DND-41 (cell line): ENCODE measurements around the gene MYO1D.
"Not testable (repeated sequence)": the region's sequence is repeated elsewhere in the genome, so short reads cannot be mapped to it uniquely, and the experiment has no call there.

Experiments
- ATAC-seq: fragments of 200-7000 bp; cut with Tn5 transposase; 3 replicates; pipeline ENCODE4 v1.9.1; 2021; ENCODE audit warnings: low read depth; ENCODE audit not compliant: insufficient read depth
- DNase-seq: peaks from one replicate; pipeline ENCODE4 v3.0.0-alpha.2; 2020
- H2AFZ ChIP-seq: 2 replicates; pipeline ENCODE4 v1.6.0; 2012; ENCODE audit warnings: low read depth, low read length
- H3K27ac ChIP-seq: 2 replicates; pipeline ENCODE4 v1.5.1; 2012; ENCODE audit warnings: low read length, inconsistent platforms
- H3K27me3 ChIP-seq: fragments of 200-600 bp; sonication (generic); 2 replicates; pipeline ENCODE4 v1.6.0; 2012; ENCODE audit warnings: low read length, mild to moderate bottlenecking, inconsistent platforms; ENCODE audit not compliant: insufficient read depth, poor library complexity
- H3K36me3 ChIP-seq: 2 replicates; pipeline ENCODE4 v1.5.1; 2012; ENCODE audit warnings: low read length, inconsistent platforms; ENCODE audit not compliant: insufficient read depth
- H3K4me1 ChIP-seq: 2 replicates; pipeline ENCODE4 v1.5.1; 2012; ENCODE audit warnings: mild to moderate bottlenecking, low read length; ENCODE audit not compliant: insufficient read depth
- H3K4me2 ChIP-seq: 2 replicates; pipeline ENCODE4 v1.6.0; 2012; ENCODE audit warnings: mild to moderate bottlenecking, moderate library complexity, low read length, inconsistent platforms; ENCODE audit not compliant: insufficient read depth
- H3K4me3 ChIP-seq, 2 experiments: fragments of 200-600 bp in 1 of 2; shearing (Covaris generic) in 1 of 2; 2 replicates each; pipeline ENCODE4 v1.5.1; 2012 to 2016; ENCODE audit warnings: inconsistent platforms in 2 of 2, low read length in 2 of 2, mild to moderate bottlenecking in 2 of 2, low read depth in 1 of 2, moderate library complexity in 1 of 2
- H3K79me2 ChIP-seq: 2 replicates; pipeline ENCODE4 v1.6.0; 2012; ENCODE audit warnings: low read length, inconsistent platforms; ENCODE audit not compliant: insufficient read depth
- H3K9ac ChIP-seq: 2 replicates; pipeline ENCODE4 v1.6.0; 2012; ENCODE audit warnings: low read depth, mild to moderate bottlenecking, inconsistent platforms, low read length, moderate library complexity
- H3K9me3 ChIP-seq: 2 replicates; pipeline ENCODE4 v1.5.1; 2012; ENCODE audit warnings: low read length, moderate library complexity, mild to moderate bottlenecking, inconsistent platforms; ENCODE audit not compliant: insufficient read depth, severe bottlenecking
- H4K20me1 ChIP-seq: 2 replicates; pipeline ENCODE4 v1.6.0; 2012; ENCODE audit warnings: low read length; ENCODE audit not compliant: insufficient read depth
- EZH2 ChIP-seq: IDR thresholded peaks from 3 replicates; pipeline ENCODE4 v1.6.1; 2012; ENCODE audit warnings: borderline replicate concordance, low read depth, mild to moderate bottlenecking, moderate library complexity, low read length, inconsistent platforms; ENCODE audit not compliant: severe bottlenecking
- TF ChIP-seq, protein P1 (sequence below): IDR thresholded peaks from 2 replicates; pipeline ENCODE4 v1.5.1; 2012; ENCODE audit warnings: borderline replicate concordance, low read length, moderate library complexity, mild to moderate bottlenecking; ENCODE audit not compliant: poor library complexity, severe bottlenecking; ENCODE audit errors: extremely low read depth

Gene MYO1D

DNA sequence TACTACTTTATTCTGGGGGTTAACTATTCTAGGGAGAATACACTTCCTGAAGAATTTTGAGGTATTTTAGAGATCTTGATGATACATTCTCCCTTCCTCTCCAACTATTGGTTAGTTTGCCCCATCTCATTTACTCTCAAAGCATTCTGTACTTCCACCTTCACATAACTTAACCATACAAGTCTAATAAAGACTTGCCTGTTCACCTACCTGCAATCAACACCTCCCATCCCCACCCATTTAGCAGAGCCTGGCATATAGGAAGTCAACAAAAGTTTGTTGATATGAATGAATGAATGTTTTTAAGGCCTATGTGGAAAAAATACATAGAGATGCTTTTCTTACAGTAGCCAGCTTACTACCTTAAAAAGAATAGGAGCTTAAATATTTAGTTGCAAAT is 50.8 kb downstream of the MYO1D start:
- H3K4me3 ChIP-seq: no peak overlapping the region
- H3K9ac ChIP-seq: no peak overlapping the region
- no peak for DNase-seq
- no peak overlapping the region for H3K4me2 ChIP-seq
- no peak overlapping the region for H2AFZ ChIP-seq
- no peak overlapping the region for H3K27ac ChIP-seq
- ATAC-seq: no peak
- no peaks in the 10 kb centered on the region for H3K9me3 ChIP-seq
- H3K36me3 ChIP-seq: no peaks in the 10 kb centered on the region
- TF ChIP-seq EZH2: no peak
- TF ChIP-seq, protein P1, sequence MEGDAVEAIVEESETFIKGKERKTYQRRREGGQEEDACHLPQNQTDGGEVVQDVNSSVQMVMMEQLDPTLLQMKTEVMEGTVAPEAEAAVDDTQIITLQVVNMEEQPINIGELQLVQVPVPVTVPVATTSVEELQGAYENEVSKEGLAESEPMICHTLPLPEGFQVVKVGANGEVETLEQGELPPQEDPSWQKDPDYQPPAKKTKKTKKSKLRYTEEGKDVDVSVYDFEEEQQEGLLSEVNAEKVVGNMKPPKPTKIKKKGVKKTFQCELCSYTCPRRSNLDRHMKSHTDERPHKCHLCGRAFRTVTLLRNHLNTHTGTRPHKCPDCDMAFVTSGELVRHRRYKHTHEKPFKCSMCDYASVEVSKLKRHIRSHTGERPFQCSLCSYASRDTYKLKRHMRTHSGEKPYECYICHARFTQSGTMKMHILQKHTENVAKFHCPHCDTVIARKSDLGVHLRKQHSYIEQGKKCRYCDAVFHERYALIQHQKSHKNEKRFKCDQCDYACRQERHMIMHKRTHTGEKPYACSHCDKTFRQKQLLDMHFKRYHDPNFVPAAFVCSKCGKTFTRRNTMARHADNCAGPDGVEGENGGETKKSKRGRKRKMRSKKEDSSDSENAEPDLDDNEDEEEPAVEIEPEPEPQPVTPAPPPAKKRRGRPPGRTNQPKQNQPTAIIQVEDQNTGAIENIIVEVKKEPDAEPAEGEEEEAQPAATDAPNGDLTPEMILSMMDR: no peak
- H4K20me1 ChIP-seq: no peaks in the 10 kb centered on the region
- no peaks in the 10 kb centered on the region for H3K4me1 ChIP-seq
- no peaks in the 10 kb centered on the region for H3K79me2 ChIP-seq
- peaks cover 4% of the 10 kb centered on the region for H3K27me3 ChIP-seq

DNA sequence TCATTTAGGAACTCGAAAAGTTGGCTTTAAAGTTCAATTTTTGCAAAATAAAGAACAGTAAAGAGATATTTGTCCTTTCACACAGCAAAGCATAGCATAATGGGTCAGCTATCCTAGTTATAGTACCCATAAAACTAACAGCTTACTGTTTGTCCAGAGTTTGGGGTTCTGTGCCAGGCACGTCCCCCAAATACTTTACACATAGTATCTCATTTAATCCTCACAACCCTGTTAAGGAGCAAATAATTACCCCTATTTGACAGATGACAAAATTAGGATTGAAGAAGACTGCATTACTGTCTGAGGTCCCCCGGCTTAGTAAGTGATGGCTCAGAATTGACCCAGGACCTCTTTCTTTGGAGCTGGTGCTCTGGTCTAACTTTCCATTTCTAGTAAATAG is 52.6 kb downstream of the MYO1D start:
- Histone ChIP-seq H3K9ac (no peak overlapping the region), H3K27ac (no peak overlapping the region), H3K4me2 (no peak overlapping the region), H3K79me2 (no peaks in the 10 kb centered on the region), H3K4me1 (no peaks in the 10 kb centered on the region), H3K4me3 (no peak overlapping the region), H4K20me1 (no peaks in the 10 kb centered on the region), H3K36me3 (no peaks in the 10 kb centered on the region), H2AFZ (no peak overlapping the region), H3K9me3 (no peaks in the 10 kb centered on the region), H3K27me3 (peaks cover 14% of the 10 kb centered on the region)
- no peak for ATAC-seq
- no peak for TF ChIP-seq EZH2
- TF ChIP-seq, protein P1: no peak
- no peak for DNase-seq

DNA sequence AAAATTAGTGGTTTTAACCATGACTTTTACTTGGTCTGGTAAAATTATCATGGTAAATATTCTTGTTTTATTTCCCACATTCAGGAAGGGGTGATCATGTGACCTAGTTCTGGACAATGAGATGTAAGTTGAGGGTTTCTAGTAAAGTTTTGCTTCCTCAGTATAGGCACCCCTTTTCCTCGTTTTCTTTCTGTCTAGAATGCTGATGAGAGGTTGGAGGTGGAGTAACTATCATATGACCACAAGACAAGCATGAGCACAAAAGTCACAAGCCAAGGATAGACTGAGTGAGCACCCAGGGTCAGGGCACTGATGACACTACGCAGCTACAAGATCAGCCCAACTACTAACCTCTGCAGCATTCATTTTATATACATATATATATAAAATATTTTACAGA is 53.9 kb downstream of the MYO1D start:
- Histone ChIP-seq H4K20me1 (no peaks in the 10 kb centered on the region), H3K79me2 (no peaks in the 10 kb centered on the region), H3K4me1 (no peaks in the 10 kb centered on the region), H3K36me3 (no peaks in the 10 kb centered on the region), H3K27me3 (peaks cover 21% of the 10 kb centered on the region), H3K9ac (no peak overlapping the region), H3K4me3 (no peak overlapping the region), H3K27ac (no peak overlapping the region), H2AFZ (no peak overlapping the region), H3K4me2 (no peak overlapping the region), H3K9me3 (no peaks in the 10 kb centered on the region)
- DNase-seq: no peak
- TF ChIP-seq EZH2: no peak
- TF ChIP-seq, protein P1: no peak
- ATAC-seq: no peak

DNA sequence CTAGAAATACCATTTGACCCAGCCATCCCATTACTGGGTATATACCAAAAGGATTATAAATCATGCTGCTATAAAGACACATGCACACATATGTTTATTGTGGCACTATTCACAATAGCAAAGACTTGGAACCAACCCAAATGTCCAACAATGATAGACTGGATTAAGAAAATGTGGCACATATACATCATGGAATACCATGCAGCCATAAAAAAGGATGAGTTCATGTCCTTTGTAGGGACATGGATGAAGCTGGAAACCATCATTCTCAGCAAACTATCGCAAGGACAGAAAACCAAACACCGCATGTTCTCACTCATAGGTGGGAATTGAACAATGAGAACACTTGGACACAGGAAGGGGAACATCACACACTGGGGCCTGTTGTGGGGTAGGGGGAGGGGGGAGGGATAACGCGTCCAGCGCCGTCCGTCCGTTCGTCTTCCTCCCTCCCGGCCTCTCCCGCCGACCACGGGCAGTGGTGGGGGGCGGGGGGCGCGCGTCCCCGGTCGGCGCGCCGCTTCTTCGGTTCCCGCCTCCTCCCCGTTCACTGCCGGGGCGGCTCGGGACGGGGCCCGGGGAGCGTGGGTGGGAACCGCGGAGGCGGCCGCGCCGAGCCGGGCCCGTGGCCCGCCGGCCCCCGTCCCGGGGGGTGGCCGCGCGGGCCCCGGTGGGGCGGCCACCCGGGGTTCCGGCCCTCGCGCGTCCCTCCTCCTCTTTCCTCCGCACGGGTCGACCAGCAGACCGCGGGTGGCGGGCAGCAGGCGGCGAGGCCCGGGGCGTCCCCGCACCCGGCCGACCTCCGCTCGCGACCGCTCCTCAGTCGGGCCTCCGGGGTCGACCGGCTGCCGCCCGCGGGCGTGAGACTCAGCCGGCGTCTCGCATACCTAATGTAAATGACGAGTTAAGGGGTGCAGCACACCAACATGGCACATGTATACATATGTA is 54.7 kb downstream of the MYO1D start:
- not testable (repeated sequence) for DNase-seq, ATAC-seq, H3K79me2 ChIP-seq, H3K4me1 ChIP-seq, H4K20me1 ChIP-seq, H2AFZ ChIP-seq, H3K9me3 ChIP-seq, H3K36me3 ChIP-seq, H3K9ac ChIP-seq, H3K4me2 ChIP-seq, H3K27ac ChIP-seq, H3K4me3 ChIP-seq
- H3K27me3 ChIP-seq: peaks cover 21% of the 10 kb centered on the region
